ENCODE data around the gene MME.

- no peak for TF ChIP-seq CTCF (conservative IDR thresholded peaks at IDR 0.05; ENCODE audit: low read depth, low read length)
- TF ChIP-seq POLR2A (IDR thresholded peaks at IDR 0.05; ENCODE audit: low read depth, low read length), result no peak
- TF ChIP-seq SMC3 (IDR thresholded peaks at IDR 0.05; ENCODE audit: low read depth, low read length), result no peak
- TF ChIP-seq FOS (IDR thresholded peaks at IDR 0.05; ENCODE audit: low read depth, low read length), result peak; percentile 26; the same call in 1 of the 2 replicates
- no peak for TF ChIP-seq RAD21 (IDR thresholded peaks at IDR 0.05; ENCODE audit: low read length)
- no peak for TF ChIP-seq ELK1 (IDR thresholded peaks at IDR 0.05; ENCODE audit: borderline replicate concordance, low read depth, low read length)
- peak; percentile 85 for TF ChIP-seq CEBPB (IDR thresholded peaks at IDR 0.05; ENCODE audit: low read depth, low read length)
- no peak for TF ChIP-seq USF2 (IDR thresholded peaks at IDR 0.05; ENCODE audit: low read depth, low read length)
- TF ChIP-seq MAZ (IDR thresholded peaks at IDR 0.05; ENCODE audit: borderline replicate concordance, low read depth, low read length), result no peak
- no peak for TF ChIP-seq MAFK (IDR thresholded peaks at IDR 0.05; ENCODE audit: low read depth, low read length)
- TF ChIP-seq RCOR1 (IDR thresholded peaks at IDR 0.05; ENCODE audit: insufficient replicate concordance, low read length), result no peak
Observed at GRCh38 chr3:155230382-155230781, 150.3 kb downstream of the MME start.
